Astrocyte (in vitro differentiated cells and primary cell): ENCODE data around the gene MAN2A1.

Experiments used
- CTCF ChIP-seq: IDR thresholded peaks from 2 replicates; pipeline ENCODE4 v1.5.1; 2011; ENCODE audit warnings: low read depth, mild to moderate bottlenecking, inconsistent platforms, low read length, moderate library complexity; ENCODE audit not compliant: insufficient read depth
- EZH2 ChIP-seq: IDR thresholded peaks from 2 replicates; pipeline ENCODE4 v1.6.1; 2012; ENCODE audit warnings: mild to moderate bottlenecking, low read length, inconsistent platforms; ENCODE audit not compliant: insufficient read depth

DNA sequence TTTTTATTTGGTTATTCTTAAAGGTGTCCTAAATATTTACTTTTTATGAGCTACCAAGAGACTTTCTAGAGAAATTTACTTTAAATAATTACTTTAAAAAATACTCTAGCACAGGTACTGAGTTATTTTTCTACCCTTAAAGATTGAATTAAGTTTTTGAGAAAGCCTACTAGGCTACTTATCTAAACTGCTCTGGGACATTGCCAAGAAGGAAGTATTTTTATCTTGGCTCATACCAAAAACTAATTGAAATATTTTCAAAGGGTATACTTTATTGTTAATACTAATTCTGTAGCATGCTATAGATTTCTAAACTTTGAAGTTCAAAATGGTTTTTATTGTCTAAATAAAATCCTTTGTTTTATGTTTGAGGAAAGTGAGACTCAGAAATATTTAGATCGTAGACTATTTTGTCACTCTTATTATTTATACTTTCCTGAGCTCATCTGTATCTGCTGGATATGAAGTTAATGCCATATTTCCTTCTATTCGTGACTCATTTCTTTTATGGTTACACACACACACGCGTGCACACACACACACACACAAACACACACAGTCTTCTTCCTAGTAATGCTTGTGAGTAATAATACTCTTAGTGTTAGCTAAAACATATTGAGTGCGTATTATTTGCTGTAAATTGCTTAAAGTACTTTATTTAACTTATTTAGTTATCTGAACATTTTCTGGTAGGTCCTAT, 89.5 kb downstream of the MAN2A1 start:
- TF ChIP-seq CTCF, result no peak
- TF ChIP-seq EZH2, result no peak
